Fibroblast of the aortic adventitia (primary cell): ENCODE results near the gene CLK3. TPM values are rescaled to one million over a fixed set of nuclear protein-coding genes. Genes with fewer than 3 reads are reported as not detected.

ENCODE experiments used
- DNase-seq: peaks from one replicate; pipeline ENCODE4 v3.0.0-alpha.2; 2010; ENCODE audit warnings: low read depth
- H3K4me3 ChIP-seq: 2 replicates; pipeline ENCODE4 v1.5.1; 2011; ENCODE audit warnings: low read depth, mild to moderate bottlenecking, control low read depth, low read length, moderate library complexity
- CTCF ChIP-seq: IDR thresholded peaks from 2 replicates; pipeline ENCODE4 v1.5.1; 2011; ENCODE audit warnings: mild to moderate bottlenecking, low read length, control low read depth, inconsistent platforms; ENCODE audit not compliant: insufficient read depth
- total RNA-seq: library from RNA; depleted of rRNA; stranded (reverse); fragments of >200 nt; gene quantifications from 2 replicates; pipeline ENCODE4 v1.2.3, GENCODE V29; 2012; ENCODE audit warnings: low replicate concordance

Gene CLK3
- total RNA-seq, 1 donor: 52.6 TPM

- no peak for DNase-seq
- peak overlapping the region; percentile 96 for H3K4me3 ChIP-seq
- no peak for TF ChIP-seq CTCF
Observed at GRCh38 chr15:74613953-74614743, 1.5 kb upstream of the CLK3 start.

- peak; percentile 63 for DNase-seq
- peak overlapping the region; percentile 96 for H3K4me3 ChIP-seq
- no peak for TF ChIP-seq CTCF
Observed at GRCh38 chr15:74614744-74615507, 710 bp upstream of the CLK3 start.

- DNase-seq: peak; percentile 73
Observed at GRCh38 chr15:74616366-74616939, 817 bp downstream of the CLK3 start.

GRCh38 chr15:74616996-74617395 is 1.4 kb downstream of the CLK3 start:
- no peak for TF ChIP-seq CTCF
- DNase-seq: no peak
- peak overlapping the region; percentile 96 for H3K4me3 ChIP-seq

More at GRCh38 chr15:74616366-74616939, 817 bp downstream of the CLK3 start:
- TF ChIP-seq CTCF: no peak
- H3K4me3 ChIP-seq: peak overlapping the region; percentile 96

- no peak for TF ChIP-seq CTCF
- H3K4me3 ChIP-seq: no peak overlapping the region
- DNase-seq: no peak
Observed at GRCh38 chr15:74618841-74619596, 3.4 kb downstream of the CLK3 start.

- DNase-seq: no peak
- no peak overlapping the region for H3K4me3 ChIP-seq
- TF ChIP-seq CTCF: no peak
Observed at GRCh38 chr15:74619916-74620635, 4.4 kb downstream of the CLK3 start.
